ENCODE results near the gene IGBP1. TPM values are rescaled to one million over a fixed set of nuclear protein-coding genes. Genes with fewer than 3 reads are reported as not detected.

IGBP1 gene
- total RNA-seq (ENCODE audit: unreplicated experiment) = 69.1 TPM
- long read RNA-seq, transcript IGBP1-201 (6 exons, 1,862 nt) = major isoform, 67 of 85 reads
- long read RNA-seq, partial matches to known transcripts = 4 of 85 reads
- long read RNA-seq, other reads (novel, unspliced or antisense) = 12 of 85 reads

DNA sequence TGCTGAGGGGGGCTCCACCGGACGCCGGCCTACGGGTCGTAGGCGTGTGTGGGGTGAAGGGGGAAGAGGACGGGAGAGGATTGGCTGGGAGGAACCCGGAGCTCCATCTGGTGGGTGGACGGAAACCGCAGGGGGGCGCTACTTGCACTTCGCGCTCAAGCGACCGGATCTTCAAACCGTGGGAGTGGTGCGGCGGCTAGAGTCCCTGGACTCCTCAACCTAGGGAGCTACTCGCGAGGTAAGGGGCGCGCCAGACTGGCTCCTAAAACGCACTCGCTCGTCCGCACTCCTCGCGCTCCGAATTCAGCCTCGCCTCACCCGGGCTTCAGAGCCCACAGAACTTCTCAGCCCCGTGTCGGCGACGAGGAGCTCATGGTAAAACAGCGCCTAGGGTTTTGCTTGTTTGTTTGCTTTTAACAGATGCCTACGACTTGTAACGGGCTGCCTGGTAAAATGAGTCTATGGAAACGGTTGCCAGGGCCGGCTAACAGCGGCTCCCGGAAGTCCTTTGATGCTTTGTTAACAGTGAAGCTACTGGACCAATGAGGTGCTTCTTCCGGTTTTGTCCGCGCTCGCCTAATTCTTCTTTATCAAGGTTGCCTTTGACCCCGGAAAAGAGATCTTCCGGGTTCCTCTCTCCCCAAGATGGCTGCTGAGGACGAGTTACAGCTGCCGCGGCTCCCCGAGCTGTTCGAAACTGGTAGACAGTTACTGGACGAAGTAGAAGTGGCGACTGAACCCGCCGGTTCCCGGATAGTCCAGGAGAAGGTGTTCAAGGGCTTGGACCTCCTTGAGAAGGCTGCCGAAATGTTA lies at the start of gene IGBP1:
IGBP1 (plus strand) TSS at position 145 of the 813 bp plus-strand sequence; CDS start at position 646, 501 bp downstream.
- Mint-ChIP-seq H3K9me3 (ENCODE audit: unreplicated experiment) (no peaks in the 10 kb centered on the region), H3K27me3 (ENCODE audit: unreplicated experiment) (peaks cover 9% of the 10 kb centered on the region)

DNA sequence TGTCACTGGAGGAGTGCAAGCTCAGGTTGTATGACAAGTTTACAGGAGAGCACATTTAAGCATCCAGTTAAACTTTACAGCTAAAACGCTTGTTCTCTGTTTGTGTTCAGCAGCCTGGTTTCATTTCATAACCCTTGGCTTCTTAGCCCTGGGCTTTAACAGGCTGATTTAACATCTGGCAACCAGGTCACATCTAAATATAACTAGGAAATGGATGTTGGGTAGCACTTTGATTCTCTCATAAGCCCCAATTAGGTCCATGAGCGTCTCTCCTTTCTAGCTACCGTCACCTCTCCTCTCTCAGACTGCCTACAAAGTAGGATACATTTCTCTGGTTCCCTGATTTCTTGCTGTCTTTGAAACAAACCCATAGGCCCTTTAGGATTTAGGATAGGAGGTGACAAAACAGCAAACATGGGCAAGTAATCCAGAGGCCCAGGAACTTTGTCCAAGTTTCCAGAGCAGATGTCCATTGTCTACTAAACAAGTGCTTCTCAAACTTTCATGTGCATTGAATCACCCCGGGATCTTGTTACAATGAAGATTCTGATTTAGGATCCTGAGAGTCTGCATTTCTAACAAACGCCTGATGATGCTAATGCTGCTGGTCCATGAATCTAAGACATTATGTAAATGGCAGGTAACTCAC lies 48.5 kb upstream of the IGBP1 start:
- no peak for TF ChIP-seq CTCF (IDR thresholded peaks at IDR 0.05; ENCODE audit: unreplicated experiment)
- H3K4me3 Mint-ChIP-seq (ENCODE audit: unreplicated experiment) = no peak overlapping the region
- H3K36me3 Mint-ChIP-seq (ENCODE audit: low read depth, unreplicated experiment) = no peaks in the 10 kb centered on the region
- H3K9me3 Mint-ChIP-seq (ENCODE audit: unreplicated experiment) = no peaks in the 10 kb centered on the region
- DNase-seq (ENCODE audit: low spot score) = no peak
- H3K27me3 Mint-ChIP-seq (ENCODE audit: unreplicated experiment) = no peaks in the 10 kb centered on the region
- peaks cover 3% of the 10 kb centered on the region for H3K4me1 Mint-ChIP-seq (ENCODE audit: unreplicated experiment)
- H3K27ac Mint-ChIP-seq (ENCODE audit: unreplicated experiment) = no peak overlapping the region

More for the DNA sequence above, at the start of gene IGBP1:
- peak; percentile 68 for TF ChIP-seq CTCF (IDR thresholded peaks at IDR 0.05; ENCODE audit: unreplicated experiment)
- Mint-ChIP-seq H3K4me1 (ENCODE audit: unreplicated experiment) (peaks cover 13% of the 10 kb centered on the region), H3K36me3 (ENCODE audit: low read depth, unreplicated experiment) (peaks cover 4% of the 10 kb centered on the region), H3K4me3 (ENCODE audit: unreplicated experiment) (peak within 1 kb of the TSS; percentile 99), H3K27ac (ENCODE audit: unreplicated experiment) (peak within 1 kb of the TSS; percentile 99)
- peak; percentile 80 for DNase-seq (ENCODE audit: low spot score)

GRCh38 chrX:70087857-70088630 lies 45.2 kb upstream of the IGBP1 start:
- TF ChIP-seq CTCF (IDR thresholded peaks at IDR 0.05; ENCODE audit: unreplicated experiment) = no peak
- Mint-ChIP-seq H3K27me3 (ENCODE audit: unreplicated experiment) (no peaks in the 10 kb centered on the region), H3K4me1 (ENCODE audit: unreplicated experiment) (peaks cover 6% of the 10 kb centered on the region), H3K27ac (ENCODE audit: unreplicated experiment) (no peak overlapping the region), H3K9me3 (ENCODE audit: unreplicated experiment) (no peaks in the 10 kb centered on the region), H3K36me3 (ENCODE audit: low read depth, unreplicated experiment) (no peaks in the 10 kb centered on the region), H3K4me3 (ENCODE audit: unreplicated experiment) (no peak overlapping the region)
- DNase-seq (ENCODE audit: low spot score) = no peak

DNA sequence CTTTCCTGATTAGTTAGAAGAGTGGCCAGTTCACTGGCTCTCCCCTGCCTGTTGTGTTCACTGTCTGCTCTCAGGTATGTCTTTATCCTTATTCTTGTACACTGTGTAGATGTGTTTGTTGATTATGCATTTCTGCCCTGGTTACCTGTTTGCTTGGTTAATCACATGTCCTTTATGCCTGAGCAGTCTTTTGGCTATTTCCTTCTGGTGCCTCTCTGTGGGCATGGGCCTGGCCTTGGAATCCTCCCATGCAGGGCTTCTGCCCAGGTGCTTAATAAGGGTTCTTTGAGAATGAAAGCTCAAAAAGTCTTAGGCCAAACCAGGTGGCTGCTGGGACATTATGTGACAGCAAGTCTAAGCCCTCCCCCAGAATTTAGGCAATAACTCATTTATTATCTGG lies 44.5 kb upstream of the IGBP1 start:
- no peak for TF ChIP-seq CTCF (IDR thresholded peaks at IDR 0.05; ENCODE audit: unreplicated experiment)
- no peaks in the 10 kb centered on the region for H3K27me3 Mint-ChIP-seq (ENCODE audit: unreplicated experiment)
- DNase-seq (ENCODE audit: low spot score) = no peak
- H3K4me1 Mint-ChIP-seq (ENCODE audit: unreplicated experiment) = peaks cover 6% of the 10 kb centered on the region
- no peaks in the 10 kb centered on the region for H3K9me3 Mint-ChIP-seq (ENCODE audit: unreplicated experiment)
- no peak overlapping the region for H3K4me3 Mint-ChIP-seq (ENCODE audit: unreplicated experiment)
- no peak overlapping the region for H3K27ac Mint-ChIP-seq (ENCODE audit: unreplicated experiment)
- no peaks in the 10 kb centered on the region for H3K36me3 Mint-ChIP-seq (ENCODE audit: low read depth, unreplicated experiment)
